HG02870 (cell line): Measurements from ENCODE around the gene KRTDAP.

Source experiments
- ATAC-seq: cut with Tn5 transposase; IDR thresholded peaks from one replicate; pipeline ENCODE4 v1.9.1; 2021; ENCODE audit warnings: mild to moderate bottlenecking, moderate library complexity; ENCODE audit not compliant: unreplicated experiment

KRTDAP gene

GRCh38 chr19:35513628-35514281, 23.5 kb upstream of the KRTDAP start, which contains the start of gene DMKN:
TSS of gene DMKN (minus strand) at chr19:35513649. CDS start at chr19:35513475, 174 bp downstream.
- no peak for ATAC-seq

- ATAC-seq: no peak
Observed at GRCh38 chr19:35512831-35513627, 22.8 kb upstream of the KRTDAP start.

DNA sequence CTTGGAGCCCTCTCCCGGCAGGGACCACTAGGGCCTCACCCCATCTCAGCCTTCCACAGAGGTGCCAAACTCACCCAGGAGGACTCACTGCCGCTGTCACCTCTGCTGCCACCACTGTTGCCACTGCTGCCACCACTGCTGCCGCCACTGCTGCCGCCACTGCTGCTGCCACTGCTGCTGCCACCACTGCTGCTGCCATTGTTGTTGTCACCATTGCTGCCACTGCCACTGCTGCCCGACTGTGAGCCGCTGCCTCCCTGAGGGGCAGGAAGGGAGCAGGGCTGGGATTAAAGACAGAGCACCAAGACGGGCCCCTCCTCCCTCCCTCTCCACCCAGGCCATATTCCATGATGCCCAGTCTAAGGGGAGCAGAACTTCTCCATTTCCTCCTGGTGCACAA, 21.1 kb upstream of the KRTDAP start:
- ATAC-seq: no peak

DNA sequence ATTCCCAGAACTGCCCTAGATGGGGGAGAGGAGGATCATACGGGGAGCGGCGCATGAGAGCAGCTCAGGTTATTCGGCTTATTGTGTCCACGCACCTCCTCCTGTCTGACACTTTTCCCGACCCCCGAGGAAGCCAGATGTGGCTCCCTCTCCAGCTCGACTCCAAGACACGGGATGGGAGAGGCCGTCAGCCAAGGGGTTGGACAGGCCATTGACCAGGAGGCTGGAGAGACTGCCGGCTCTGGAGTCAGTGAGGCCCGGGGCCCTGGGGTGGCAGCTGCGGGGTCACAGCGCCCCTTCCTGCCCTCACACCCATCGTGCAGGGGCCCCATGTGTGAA, 20.3 kb upstream of the KRTDAP start:
- ATAC-seq: no peak

DNA sequence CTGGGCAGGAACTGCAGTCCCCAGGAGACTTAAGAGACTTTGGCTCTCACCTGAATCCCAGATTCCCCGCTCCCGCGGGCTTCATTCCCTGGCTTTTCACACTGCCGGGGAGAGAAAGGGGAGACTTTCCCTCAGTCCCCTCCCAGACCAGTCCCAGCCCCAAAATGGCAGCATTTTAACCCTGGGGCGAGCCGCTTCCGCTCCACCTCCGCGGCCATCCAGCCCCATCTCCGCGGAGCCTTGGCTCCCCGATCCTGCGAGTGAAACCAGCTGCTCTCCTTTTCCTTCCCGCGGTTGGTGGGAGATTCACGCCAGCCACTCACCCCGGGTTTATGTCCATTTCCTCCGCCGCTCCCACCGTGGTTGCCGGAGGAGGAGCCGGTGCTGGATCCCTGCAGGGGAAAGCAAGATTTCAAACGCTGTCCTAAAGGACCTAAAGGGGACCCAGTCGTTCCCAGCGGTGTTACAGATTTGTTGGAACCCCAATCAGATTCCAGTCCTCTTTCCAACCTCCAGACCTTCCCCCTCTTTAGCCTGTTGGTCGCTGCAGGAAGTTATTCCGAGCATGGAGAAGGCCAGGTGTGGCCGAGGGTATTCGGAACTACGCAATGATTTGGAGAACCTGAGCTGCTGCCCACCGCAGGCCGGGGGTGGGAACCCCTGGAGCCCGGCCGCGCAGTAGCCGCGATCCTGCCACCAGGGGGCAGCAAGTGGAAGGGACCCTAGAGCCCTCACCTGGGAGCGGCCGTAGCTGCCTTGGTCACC, 19.8 kb upstream of the KRTDAP start:
- no peak for ATAC-seq

- no peak for ATAC-seq
Observed at GRCh38 chr19:35509018-35509652, 18.9 kb upstream of the KRTDAP start.

DNA sequence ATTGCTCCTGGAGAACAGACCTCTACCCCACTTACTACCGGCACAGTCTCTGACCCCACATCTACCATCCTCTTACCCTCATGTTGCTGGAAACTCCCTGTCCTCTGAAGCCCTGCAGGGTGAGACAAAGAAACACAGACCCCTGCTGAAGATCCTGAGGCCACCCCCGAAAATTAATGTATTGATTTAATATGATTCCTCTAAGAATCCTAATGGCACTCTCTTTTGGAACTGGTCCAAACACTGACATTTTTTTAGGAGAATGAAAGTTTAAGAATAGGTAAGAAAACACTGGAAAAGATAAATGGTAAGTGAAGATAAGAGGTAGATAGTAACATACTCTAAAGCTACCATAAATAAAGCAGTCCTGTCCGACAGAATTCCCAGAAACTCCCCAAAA, 17.9 kb upstream of the KRTDAP start:
- ATAC-seq: no peak

GRCh38 chr19:35507561-35507960, 17.3 kb upstream of the KRTDAP start:
- no peak for ATAC-seq

DNA sequence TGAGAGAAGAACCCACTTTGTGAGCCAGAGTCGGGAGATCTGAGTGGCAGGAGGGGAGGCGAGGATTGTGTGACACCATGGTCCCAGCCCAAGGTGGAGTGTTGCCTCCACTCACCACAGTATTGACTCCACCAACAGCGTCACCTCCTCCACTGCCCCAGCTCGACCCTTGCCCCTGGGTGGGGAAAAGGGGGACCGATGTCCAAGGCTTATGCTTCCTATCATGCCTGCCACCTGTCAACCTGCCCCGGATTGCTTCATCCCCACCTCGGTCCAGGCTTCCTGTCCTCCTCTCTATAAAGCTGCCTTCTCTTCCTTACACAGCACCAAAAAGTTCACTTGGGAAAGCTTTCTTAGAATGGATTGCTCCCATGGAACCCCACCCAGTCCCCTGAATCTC, 15.7 kb upstream of the KRTDAP start:
- no peak for ATAC-seq

GRCh38 chr19:35502751-35503150, 12.5 kb upstream of the KRTDAP start:
- no peak for ATAC-seq

GRCh38 chr19:35501684-35502083, 11.4 kb upstream of the KRTDAP start:
- no peak for ATAC-seq

GRCh38 chr19:35500611-35501010, 10.3 kb upstream of the KRTDAP start:
- ATAC-seq: no peak

- no peak for ATAC-seq
Observed at GRCh38 chr19:35498984-35499527, 8.8 kb upstream of the KRTDAP start.

- ATAC-seq: no peak
Observed at GRCh38 chr19:35498220-35498619, 8.0 kb upstream of the KRTDAP start.

DNA sequence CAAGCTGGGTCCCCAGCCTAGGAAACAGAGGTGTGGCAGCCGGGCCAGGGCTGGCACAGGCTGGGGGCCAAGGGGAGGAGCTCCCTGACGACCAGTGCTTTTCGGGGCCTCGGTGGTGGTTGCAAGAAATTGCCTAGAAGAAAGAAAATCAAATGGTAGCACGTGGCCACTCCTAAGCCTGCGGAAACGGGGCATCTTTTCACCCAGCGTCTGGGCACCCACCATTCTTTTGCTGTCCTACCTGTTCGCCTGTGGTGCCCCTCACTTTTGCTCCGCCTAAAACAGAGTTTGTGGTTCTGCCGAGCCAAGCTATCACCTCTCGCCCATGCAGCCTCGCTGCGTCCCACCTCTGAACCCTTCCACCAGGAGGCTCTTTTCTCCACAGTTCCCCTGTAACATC, 7.1 kb upstream of the KRTDAP start:
- ATAC-seq: no peak

GRCh38 chr19:35495107-35496064, 5.1 kb upstream of the KRTDAP start:
- ATAC-seq: no peak

DNA sequence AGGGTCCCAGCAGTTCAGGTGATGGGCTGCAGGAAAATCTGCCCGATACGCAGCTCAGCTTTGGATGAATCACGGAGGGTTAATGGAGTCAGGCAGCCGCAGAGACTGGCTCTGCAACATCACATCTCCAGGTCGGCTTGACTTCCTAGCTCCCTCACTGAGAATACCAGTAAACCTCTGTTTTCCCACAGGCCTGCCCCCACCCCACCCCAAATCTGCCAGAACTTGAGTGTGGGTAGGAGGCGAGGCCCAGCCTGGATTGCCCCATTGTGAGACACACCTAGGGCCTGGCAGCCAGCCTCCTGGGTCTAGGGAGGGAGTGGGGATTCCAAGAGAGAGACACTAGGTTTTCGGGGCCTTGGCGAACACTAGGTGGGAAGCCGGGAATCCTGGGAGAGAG, 3.7 kb upstream of the KRTDAP start:
- no peak for ATAC-seq

DNA sequence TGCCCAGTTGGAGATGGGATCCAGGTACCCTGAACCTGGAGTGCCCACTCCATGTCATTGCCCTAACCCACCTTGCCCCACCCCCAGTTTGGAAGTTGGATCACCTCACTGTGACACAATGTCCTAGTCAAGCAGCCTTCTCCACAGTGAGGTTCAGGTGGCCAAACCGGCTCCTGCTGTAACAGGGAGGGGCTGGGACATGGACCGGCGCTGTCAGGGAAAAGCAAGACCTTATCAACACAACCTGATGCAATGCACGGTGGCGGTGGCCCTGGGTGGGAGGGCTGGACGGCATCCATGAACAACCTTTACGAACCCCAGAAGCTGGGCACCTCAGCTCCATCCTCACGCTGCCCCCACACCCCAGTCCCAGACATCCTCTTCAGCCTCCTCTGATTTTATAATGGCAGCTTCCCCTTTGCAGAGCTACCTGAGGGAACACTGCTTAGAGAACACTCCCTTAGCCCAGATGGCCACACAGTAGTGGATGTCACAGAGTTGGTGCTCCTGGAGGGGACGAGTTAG, 1.6 kb upstream of the KRTDAP start:
- no peak for ATAC-seq

- ATAC-seq: no peak
Observed at GRCh38 chr19:35488677-35489076, 1.6 kb downstream of the KRTDAP start.
